Tibial nerve (tissue), 4 donors: ENCODE results near the gene DESI1.
"Not testable (repeated sequence)": the region's sequence is repeated elsewhere in the genome, so short reads cannot be mapped to it uniquely, and the experiment has no call there.

Experiments
- EP300 ChIP-seq, 2 donors: sonication (generic); formaldehyde crosslinking; IDR thresholded peaks; one replicate each; pipeline ENCODE4 v1.6.1; 2017; ENCODE audit warnings: antibody characterized with exemption in 2 of 2, mild to moderate bottlenecking in 1 of 2
- POLR2A ChIP-seq, 2 donors: fragments of 450-650 bp; IDR thresholded peaks; one replicate each; pipeline ENCODE4 v1.6.1; 2017; ENCODE audit warnings: antibody characterized with exemption in 2 of 2, mild to moderate bottlenecking in 2 of 2, moderate library complexity in 2 of 2
- TF ChIP-seq, protein P1 (sequence below), 5 experiments: fragments of 200-600 bp in 3 of 5; fragments of 450-650 bp in 2 of 5; sonication (generic) in 3 of 5; IDR thresholded peaks; one replicate each; pipeline ENCODE4 v1.5.1; 2016 to 2019; ENCODE audit warnings: antibody characterized with exemption in 5 of 5, mild to moderate bottlenecking in 3 of 5, moderate library complexity in 2 of 5

DNA sequence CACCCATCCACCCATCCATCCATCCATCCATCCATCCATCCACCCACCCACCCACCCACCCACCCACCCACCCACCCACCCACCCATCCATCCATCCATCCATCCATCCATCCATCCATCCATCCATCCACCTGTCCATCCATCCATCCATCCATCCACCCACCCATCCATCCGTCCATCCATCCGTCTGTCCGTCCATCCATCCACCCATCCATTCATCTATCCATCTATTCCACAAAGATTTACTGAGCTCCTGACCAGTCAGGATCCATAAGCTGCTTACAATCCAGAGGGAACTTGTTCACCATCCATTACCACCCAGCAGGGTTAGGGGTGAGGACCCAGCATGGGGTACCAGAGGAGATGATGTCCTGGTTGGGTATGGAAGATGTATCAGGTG is 48.5 kb downstream of the DESI1 start:
- TF ChIP-seq, protein P1, sequence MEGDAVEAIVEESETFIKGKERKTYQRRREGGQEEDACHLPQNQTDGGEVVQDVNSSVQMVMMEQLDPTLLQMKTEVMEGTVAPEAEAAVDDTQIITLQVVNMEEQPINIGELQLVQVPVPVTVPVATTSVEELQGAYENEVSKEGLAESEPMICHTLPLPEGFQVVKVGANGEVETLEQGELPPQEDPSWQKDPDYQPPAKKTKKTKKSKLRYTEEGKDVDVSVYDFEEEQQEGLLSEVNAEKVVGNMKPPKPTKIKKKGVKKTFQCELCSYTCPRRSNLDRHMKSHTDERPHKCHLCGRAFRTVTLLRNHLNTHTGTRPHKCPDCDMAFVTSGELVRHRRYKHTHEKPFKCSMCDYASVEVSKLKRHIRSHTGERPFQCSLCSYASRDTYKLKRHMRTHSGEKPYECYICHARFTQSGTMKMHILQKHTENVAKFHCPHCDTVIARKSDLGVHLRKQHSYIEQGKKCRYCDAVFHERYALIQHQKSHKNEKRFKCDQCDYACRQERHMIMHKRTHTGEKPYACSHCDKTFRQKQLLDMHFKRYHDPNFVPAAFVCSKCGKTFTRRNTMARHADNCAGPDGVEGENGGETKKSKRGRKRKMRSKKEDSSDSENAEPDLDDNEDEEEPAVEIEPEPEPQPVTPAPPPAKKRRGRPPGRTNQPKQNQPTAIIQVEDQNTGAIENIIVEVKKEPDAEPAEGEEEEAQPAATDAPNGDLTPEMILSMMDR (IDR thresholded peaks at IDR 0.05): not testable (repeated sequence)
- TF ChIP-seq POLR2A, EP300 (IDR thresholded peaks at IDR 0.05): not testable (repeated sequence)
